GM21360 (cell line): ENCODE data around the gene MEIS2.

Experiments used
- ATAC-seq: cut with Tn5 transposase; IDR thresholded peaks from one replicate; pipeline ENCODE4 v1.9.1; 2021; ENCODE audit warnings: mild to moderate bottlenecking, moderate library complexity; ENCODE audit not compliant: unreplicated experiment

The MEIS2 gene

GRCh38 chr15:36966708-36967107 lies 133.6 kb downstream of the MEIS2 start:
- no peak for ATAC-seq

GRCh38 chr15:36965570-36966342 lies 134.6 kb downstream of the MEIS2 start:
- ATAC-seq = no peak

DNA sequence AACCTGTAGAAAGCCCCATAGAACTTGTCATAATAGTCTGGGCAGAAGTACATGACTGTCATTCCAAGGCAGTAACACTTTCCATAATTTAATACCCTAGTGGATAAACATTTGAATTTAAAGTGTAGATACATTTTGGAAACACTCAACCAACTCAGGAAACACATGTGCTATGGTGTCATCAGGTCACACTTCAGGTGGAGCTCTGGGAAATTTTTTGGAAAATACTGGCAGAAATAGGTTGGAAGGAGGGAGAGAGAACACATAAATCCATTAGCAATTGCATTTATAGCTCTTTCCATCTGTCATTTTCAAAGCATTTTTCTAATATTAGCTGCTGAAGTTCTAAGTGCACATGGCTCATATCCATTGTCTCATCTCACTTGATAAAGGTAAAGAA lies 135.7 kb downstream of the MEIS2 start:
- no peak for ATAC-seq

- ATAC-seq = no peak
Measured at GRCh38 chr15:36961956-36962355, 138.4 kb downstream of the MEIS2 start.

GRCh38 chr15:36960947-36961227 lies 139.5 kb downstream of the MEIS2 start:
- no peak for ATAC-seq

DNA sequence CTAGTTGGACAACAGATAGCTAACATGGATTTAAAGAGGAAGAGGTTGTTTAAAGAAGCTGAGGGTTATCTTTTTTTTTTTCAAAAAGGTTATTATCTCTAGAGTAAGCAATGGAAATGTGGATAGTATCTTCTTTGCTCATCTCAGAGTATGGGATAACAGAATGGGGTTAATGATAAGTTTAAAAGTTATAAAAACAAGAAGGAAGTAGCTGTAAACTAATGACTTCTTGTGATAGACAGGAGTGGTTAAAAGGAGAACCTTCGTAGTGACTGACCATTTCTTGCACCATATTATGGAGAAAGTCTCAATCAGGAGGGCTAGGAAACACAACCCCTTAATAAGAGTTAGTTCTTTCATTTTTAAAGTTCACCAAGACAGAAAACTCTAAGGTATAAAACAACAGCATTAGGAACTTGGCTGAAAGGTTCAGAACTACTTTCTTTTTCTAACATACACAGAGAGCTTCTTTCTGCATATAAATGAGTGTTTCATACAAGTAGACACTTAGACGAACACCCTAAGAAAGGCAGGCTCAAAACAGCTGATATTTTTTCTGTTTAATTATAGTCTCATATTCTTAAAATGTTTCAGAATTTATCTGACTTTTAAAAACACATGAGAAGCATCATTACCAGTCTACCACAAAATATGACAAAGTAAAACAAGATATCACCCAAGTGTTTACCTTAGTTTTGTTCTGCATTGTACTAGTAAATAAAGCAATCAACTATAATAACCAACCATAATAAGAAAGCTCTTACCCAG lies 140.0 kb downstream of the MEIS2 start:
- ATAC-seq = no peak

GRCh38 chr15:36959746-36960145 lies 140.6 kb downstream of the MEIS2 start:
- ATAC-seq = no peak

- no peak for ATAC-seq
Measured at GRCh38 chr15:36958606-36959005, 141.7 kb downstream of the MEIS2 start.

GRCh38 chr15:36954486-36954885 lies 145.9 kb downstream of the MEIS2 start:
- ATAC-seq = no peak

DNA sequence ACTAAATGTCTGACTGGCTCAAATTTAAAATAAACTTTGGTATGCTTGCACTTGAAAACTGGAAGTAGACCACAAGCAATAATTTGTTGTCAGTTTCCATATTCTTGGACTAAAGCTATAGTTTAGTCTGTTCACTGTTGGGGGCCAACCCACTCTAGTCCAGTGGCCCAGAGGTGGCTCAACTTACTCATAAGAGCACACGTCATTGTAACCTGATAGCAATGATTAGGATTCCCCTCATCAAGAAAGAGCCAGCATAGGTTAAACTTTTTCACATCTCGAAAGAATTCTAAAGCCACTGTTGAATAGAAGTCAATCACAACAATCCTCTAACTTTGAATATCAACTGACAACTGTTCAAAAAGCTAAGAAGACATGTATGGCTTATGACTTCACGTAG lies 147.0 kb downstream of the MEIS2 start:
- ATAC-seq = no peak

GRCh38 chr15:36951731-36952247 lies 148.6 kb downstream of the MEIS2 start:
- no peak for ATAC-seq

DNA sequence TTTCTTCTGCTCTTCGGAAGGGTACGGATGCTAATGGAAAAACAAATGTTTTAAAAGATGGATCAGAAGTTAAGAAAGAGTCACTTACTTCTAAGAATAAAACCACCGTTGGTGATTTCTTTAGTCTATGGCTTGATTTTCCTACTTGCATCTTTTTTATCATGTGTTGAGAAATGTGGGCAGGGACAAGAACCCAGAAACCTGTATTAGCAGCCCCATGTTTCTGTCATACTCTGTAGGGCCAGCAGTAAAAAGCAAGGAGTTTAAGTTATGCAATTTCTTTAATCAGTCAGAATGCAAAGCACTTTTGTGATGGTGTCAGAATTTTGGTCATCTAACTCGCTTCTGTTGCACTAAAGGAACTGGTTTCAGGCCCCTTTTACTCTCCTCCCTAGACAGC lies 150.0 kb downstream of the MEIS2 start:
- ATAC-seq = no peak

DNA sequence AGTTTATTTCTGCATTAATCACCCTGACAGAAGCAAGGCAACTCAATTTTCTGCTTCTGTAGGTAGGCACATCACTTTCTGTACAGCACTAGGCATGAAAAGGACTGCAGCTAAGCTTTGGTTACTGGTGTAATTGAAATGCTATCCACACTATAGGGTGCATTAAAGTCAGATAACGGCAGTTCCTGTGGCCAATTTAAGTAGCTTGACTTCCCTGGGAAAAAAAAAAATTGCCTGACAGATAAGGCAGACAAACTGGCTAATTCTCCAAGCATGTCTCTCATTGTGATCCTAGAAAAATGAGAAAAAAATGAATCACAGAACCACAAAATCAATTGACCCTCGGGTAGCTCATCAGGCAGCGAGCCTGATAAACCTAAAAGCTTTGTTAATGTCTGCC lies 151.4 kb downstream of the MEIS2 start:
- no peak for ATAC-seq

DNA sequence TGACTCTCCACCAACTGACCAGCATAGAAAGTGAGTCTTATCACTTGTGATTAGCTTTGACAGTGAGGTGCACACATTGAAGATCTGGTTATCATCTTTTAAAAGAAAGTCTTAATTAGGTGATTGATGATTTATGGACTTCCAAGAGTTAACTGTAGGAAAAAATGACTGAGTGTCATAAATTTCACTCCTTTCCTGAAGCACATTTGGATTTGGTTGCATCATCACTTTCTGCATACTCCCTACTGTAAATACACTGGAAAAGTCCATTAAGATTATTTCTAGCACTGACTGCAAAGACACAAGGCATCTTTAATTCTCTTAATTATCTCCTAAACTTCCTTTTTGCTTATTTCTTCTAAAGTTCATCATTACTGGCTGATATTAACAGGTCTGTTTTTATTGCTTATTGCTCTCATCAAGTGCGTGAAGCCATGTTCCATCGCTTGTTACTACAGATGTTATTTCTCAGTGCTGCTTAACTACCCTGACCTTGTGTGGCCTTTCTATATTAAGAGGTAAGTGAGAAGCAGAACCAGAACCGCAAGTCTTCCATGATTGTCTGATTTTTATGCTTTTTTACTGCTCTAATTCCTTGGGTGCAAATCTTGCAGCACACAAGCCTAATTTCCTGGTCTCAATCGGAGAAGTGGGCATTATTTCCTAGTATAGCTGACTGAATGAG lies 153.2 kb downstream of the MEIS2 start:
- ATAC-seq = no peak

DNA sequence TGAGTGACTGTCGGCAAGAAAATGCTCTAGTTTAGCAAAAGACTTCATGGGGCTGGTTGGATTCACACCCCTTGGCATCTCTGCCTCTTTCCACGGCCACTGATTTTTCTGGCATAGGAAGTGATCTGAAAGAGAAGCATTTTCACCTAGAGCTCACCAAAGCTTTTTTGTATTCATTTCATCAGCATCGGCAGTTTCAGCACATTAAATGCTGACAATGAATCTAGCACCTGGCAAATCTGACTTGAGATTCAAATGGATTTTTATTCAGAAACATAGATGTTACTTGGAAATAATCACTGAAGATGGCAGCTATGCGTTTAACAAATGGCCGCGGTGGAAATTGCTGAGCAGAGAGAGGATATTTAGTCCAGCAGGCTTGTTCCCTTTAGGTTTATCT lies 155.9 kb downstream of the MEIS2 start:
- no peak for ATAC-seq

- no peak for ATAC-seq
Measured at GRCh38 chr15:36943508-36944361, 156.6 kb downstream of the MEIS2 start.

- ATAC-seq = no peak
Measured at GRCh38 chr15:36942248-36942827, 158.0 kb downstream of the MEIS2 start.

- no peak for ATAC-seq
Measured at GRCh38 chr15:36941798-36942197, 158.6 kb downstream of the MEIS2 start.

- no peak for ATAC-seq
Measured at GRCh38 chr15:36940636-36941260, 159.6 kb downstream of the MEIS2 start.

DNA sequence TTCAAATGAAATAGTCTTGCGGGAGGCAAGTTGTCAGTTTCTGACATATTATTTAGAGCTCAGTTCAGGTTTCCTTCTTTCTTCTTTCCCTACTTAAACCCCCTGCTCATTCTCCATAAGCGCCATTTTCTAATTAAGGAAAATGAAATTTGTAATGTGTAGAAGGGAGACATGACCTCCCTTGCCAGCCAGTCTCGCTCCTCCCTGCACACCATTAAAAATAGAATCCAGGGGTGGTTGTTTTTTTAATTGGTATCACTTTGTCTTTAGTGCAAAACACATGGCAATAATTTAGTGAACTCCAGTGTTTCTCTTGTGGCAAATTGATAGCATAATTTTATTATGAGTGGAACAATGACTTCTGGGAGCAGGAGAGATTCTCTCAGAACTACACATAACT lies 160.1 kb downstream of the MEIS2 start:
- ATAC-seq = no peak
